GM12878 (cell line): ENCODE results near the gene NLRP7.

Source experiments
- BCLAF1 ChIP-seq: fragments of 450-650 bp; IDR thresholded peaks from 2 replicates; pipeline ENCODE4 v1.6.1; 2017; ENCODE audit warnings: antibody characterized with exemption, mild to moderate bottlenecking, moderate library complexity
- CTCF ChIP-seq, 3 experiments: IDR thresholded peaks in 2 of 3; conservative IDR thresholded peaks in 1 of 3; 2 replicates each; pipeline ENCODE4 v1.5.1; 2011; ENCODE audit warnings: low read depth in 3 of 3, low read length in 3 of 3, mild to moderate bottlenecking in 3 of 3, control low read depth in 2 of 3, moderate library complexity in 2 of 3, inconsistent platforms in 1 of 3, mixed read lengths in 1 of 3; ENCODE audit not compliant: control insufficient read depth in 2 of 3, insufficient read depth in 1 of 3; ENCODE audit errors: extremely low read depth in 1 of 3
- E2F8 ChIP-seq: fragments of 450-650 bp; IDR thresholded peaks from 2 replicates; pipeline ENCODE4 v1.6.1; 2018; ENCODE audit warnings: mild to moderate bottlenecking, low read depth, moderate library complexity; ENCODE audit not compliant: partially characterized antibody
- EED ChIP-seq: sonication (generic); IDR thresholded peaks from 2 replicates; pipeline ENCODE4 v1.6.1; 2016; ENCODE audit warnings: antibody characterized with exemption, low read depth
- RCOR1 ChIP-seq: conservative IDR thresholded peaks from 2 replicates; pipeline ENCODE4 v1.6.1; 2012; ENCODE audit warnings: low read depth, low read length, improper control_type of control experiment

DNA sequence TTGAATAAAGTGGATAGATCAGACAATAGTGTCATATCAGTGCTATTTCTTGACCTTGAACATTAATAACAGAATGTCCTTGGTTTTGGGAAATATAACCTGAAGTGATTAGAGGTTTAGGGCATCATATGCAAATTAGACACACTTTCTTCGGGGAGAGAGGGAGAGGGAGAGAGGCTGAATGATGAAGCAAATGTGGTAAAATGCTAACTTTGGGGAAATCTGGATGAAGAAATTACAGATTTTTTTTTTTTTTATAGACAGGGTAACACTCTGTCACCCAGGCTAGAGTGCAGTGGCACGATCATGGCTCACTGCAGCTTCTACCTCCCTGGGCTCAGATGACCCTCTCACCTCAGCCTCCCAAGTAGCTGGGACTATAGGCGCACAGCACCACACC lies 45.3 kb downstream of the NLRP7 start:
- no peak for TF ChIP-seq RCOR1
- TF ChIP-seq EED = no peak
- TF ChIP-seq BCLAF1 = no peak
- no peak for TF ChIP-seq E2F8
- no peak for TF ChIP-seq CTCF (IDR thresholded peaks at IDR 0.05 in 2 of 3, conservative IDR thresholded peaks at IDR 0.05 in 1 of 3; ENCODE audit: control insufficient read depth in 2 of 3, extremely low read depth in 1 of 3, insufficient read depth in 1 of 3, low read depth in 3 of 3, low read length in 3 of 3)
